Left lung (tissue), 10 donors: ENCODE results near the gene CPT1A. TPM values are rescaled to one million over a fixed set of nuclear protein-coding genes. Genes with fewer than 3 reads are reported as not detected.

Source experiments
- ATAC-seq: fragments of 200-7000 bp; cut with Tn5 transposase; one replicate; pipeline ENCODE4 v1.9.1; 2020; ENCODE audit warnings: moderate library complexity
- DNase-seq, 4 donors: peaks; one replicate each; pipeline ENCODE4 v3.0.0-alpha.2; 2013 to 2020
- H3K27ac ChIP-seq, 2 donors: fragments of 200-600 bp; sonication (generic) in 1 of 2; one replicate each; pipeline versions ENCODE4 v1.5.0 to v1.8.0; 2020 to 2021
- H3K27me3 ChIP-seq, 2 donors: fragments of 200-600 bp; sonication (generic) in 1 of 2; one replicate each; pipeline versions ENCODE4 v1.5.0 to v1.8.0; 2020 to 2021
- H3K36me3 ChIP-seq, 2 donors: fragments of 200-600 bp; sonication (generic) in 1 of 2; one replicate each; pipeline versions ENCODE4 v1.5.0 to v1.8.0; 2020 to 2021
- H3K4me1 ChIP-seq, 2 donors: fragments of 200-600 bp; one replicate each; pipeline ENCODE4 v1.8.0; 2021
- H3K4me3 ChIP-seq, 2 donors: fragments of 200-600 bp; sonication (generic) in 1 of 2; one replicate each; pipeline versions ENCODE4 v1.5.0 to v1.8.0; 2020 to 2021; ENCODE audit warnings: mild to moderate bottlenecking in 1 of 2
- H3K9me3 ChIP-seq, 2 donors: fragments of 200-600 bp; sonication (generic) in 1 of 2; one replicate each; pipeline versions ENCODE4 v1.5.0 to v1.8.0; 2020 to 2021
- intact Hi-C, 2 donors: fragments of 100-400 bp; cut with DNase I; formaldehyde crosslinking; loops; one replicate each; pipeline versions ENCODE4 v1.11.2 to v1.14.2; 2022
- polyA plus RNA-seq, 6 donors: library from polyadenylated mRNA; unstranded; fragments of 120-200 nt; gene quantifications; one replicate each; pipeline ENCODE4 v1.2.1, GENCODE V29; 2013; ENCODE audit not compliant: insufficient read length in 6 of 6
- total RNA-seq, 2 donors: library from RNA; stranded (reverse); fragmentation: NEBNext Ultra II Directional; extraction: Animal tissue kit (Norgen Biotek cat#: 25700); gene quantifications; one replicate each; pipeline ENCODE4 v1.2.1, GENCODE V29; 2021
- TF ChIP-seq, protein P1 (sequence below), 2 donors: fragments of 200-600 bp; sonication (generic) in 1 of 2; IDR thresholded peaks; one replicate each; pipeline versions ENCODE4 v1.5.0 to v1.8.0; 2021; ENCODE audit warnings: antibody characterized with exemption in 2 of 2
- donor health status: DM: no; HTN: yes; CAD: no.
- donor health status: DM: no; HTN: no; CAD: no.

Gene CPT1A
- total and polyA plus RNA-seq, 8 donors, result 25.7 to 83.9 (median 31.9) TPM

DNA sequence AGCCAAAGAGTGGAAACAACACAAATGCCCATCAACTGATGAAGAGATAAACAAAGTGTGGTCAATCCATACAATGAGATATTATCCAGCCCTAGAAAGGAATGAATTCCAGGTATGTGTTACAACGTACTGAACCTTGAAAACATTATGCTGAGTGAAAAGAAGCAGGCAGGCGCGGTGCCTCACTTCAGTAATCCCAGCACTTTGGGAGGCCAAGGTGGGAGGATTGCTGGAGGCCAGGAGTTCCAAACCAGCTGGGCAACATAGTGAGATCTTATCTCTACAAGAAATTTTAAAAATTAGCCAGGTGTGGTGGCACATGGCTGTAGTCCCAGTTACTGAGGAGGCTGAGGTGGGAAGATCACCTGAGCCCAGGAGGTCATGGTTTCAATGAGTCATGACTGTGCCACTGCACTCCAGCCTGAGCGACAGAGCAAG, 65.7 kb downstream of the CPT1A start:
- DNase-seq, result no peak
- Histone ChIP-seq H3K4me1 (no peaks in the 10 kb centered on the region), H3K36me3 (peaks cover 0 to 100% of the 10 kb centered on the region in 2 donors), H3K4me3 (no peak overlapping the region), H3K27ac (no peak overlapping the region), H3K9me3 (no peaks in the 10 kb centered on the region), H3K27me3 (no peaks in the 10 kb centered on the region)
- intact Hi-C loops, result no loop called here
- ATAC-seq, result no peak
- TF ChIP-seq, protein P1, sequence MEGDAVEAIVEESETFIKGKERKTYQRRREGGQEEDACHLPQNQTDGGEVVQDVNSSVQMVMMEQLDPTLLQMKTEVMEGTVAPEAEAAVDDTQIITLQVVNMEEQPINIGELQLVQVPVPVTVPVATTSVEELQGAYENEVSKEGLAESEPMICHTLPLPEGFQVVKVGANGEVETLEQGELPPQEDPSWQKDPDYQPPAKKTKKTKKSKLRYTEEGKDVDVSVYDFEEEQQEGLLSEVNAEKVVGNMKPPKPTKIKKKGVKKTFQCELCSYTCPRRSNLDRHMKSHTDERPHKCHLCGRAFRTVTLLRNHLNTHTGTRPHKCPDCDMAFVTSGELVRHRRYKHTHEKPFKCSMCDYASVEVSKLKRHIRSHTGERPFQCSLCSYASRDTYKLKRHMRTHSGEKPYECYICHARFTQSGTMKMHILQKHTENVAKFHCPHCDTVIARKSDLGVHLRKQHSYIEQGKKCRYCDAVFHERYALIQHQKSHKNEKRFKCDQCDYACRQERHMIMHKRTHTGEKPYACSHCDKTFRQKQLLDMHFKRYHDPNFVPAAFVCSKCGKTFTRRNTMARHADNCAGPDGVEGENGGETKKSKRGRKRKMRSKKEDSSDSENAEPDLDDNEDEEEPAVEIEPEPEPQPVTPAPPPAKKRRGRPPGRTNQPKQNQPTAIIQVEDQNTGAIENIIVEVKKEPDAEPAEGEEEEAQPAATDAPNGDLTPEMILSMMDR (IDR thresholded peaks at IDR 0.05), result no peak

DNA sequence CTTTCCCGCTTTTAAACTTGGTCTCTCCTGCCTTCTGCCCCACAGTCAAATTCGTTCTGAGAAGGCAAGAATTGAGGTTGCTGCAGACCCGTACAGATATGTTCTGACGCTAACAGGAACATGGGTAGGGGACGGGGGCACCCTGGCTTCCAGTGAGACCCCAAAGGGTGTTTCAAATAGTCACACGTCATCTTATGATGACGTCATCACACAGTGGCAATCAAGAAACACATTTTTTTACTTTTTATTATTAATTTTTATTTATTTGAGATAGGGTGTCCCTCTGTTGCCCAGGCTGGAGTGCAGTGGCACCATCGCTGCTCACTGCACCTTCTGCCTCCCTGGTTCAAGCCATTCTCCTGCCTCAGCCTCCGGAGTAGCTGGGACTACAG, 67.5 kb downstream of the CPT1A start:
- Histone ChIP-seq H3K9me3 (no peaks in the 10 kb centered on the region), H3K27ac (no peak overlapping the region), H3K4me1 (no peaks in the 10 kb centered on the region), H3K4me3 (no peak overlapping the region), H3K36me3 (peaks cover 0 to 100% of the 10 kb centered on the region in 2 donors), H3K27me3 (no peaks in the 10 kb centered on the region)
- intact Hi-C loops, result no loop called here
- no peak for ATAC-seq
- DNase-seq, result no peak
- TF ChIP-seq, protein P1 (IDR thresholded peaks at IDR 0.05), result no peak

DNA sequence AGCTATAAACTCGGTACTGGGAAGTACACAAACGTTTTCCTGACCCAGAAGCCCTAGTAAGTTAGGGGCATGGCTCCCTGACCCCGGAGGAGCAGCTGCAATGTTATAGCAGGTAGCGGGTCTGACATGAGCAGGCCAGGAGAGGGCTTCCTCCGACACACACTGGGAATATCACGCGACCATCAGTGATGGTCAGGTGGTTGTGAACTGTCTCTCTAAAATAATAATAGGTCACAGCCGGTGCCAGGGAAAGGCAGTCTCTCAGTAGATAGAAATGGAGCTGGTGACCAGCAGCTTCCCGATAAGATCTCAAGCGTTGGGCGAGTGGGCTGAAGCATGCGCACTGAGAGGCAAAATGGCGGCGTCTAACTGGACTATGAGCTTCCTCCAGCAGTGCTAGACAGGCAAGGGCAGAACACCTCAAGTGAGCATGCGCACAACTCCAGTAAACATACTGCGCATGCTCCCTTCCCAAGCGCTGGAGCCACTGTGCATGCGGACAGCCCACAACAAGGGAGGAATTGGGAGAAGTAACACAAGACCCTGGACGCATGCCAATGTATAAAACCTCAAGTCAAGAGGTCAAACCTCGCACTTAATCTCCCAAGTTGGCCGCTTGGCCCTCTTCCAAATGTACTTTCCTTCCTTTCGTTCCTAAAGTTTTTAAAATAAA, 68.1 kb downstream of the CPT1A start:
- ATAC-seq, result peak; percentile 21
- TF ChIP-seq, protein P1 (IDR thresholded peaks at IDR 0.05), result no peak
- intact Hi-C loops, result no loop called here
- peaks cover 0 to 100% of the 10 kb centered on the region in 2 donors for H3K36me3 ChIP-seq
- DNase-seq, result peak in 2 of 4 donors; percentile 66 to 89
- H3K9me3 ChIP-seq, result no peaks in the 10 kb centered on the region
- no peak overlapping the region for H3K27ac ChIP-seq
- H3K4me3 ChIP-seq, result no peak overlapping the region
- no peaks in the 10 kb centered on the region for H3K4me1 ChIP-seq
- no peaks in the 10 kb centered on the region for H3K27me3 ChIP-seq

DNA sequence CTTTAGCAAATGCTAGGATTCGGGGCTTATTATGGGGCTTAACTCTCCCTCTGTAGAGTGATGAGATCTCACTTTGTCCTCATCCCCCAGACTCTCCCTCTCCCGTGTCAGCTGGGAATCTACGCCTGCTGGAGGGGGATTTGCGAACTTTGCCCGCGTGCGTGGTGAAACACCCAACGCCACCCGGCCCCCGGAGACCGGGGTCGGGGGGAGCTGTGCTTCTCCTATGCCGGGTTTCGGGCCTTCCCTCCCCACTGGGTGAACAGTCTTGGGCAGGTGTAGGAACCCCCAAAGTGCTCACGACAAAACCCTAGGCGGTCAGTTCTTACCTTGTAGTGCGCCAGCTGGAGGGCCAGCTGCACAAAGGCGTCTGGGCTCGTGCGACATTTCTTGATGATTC, 68.8 kb downstream of the CPT1A start:
- Histone ChIP-seq H3K27ac (no peak overlapping the region), H3K9me3 (no peaks in the 10 kb centered on the region), H3K4me3 (no peak overlapping the region), H3K4me1 (no peaks in the 10 kb centered on the region), H3K27me3 (no peaks in the 10 kb centered on the region), H3K36me3 (peaks cover 0 to 100% of the 10 kb centered on the region in 2 donors)
- ATAC-seq, result no peak
- DNase-seq, result no peak
- TF ChIP-seq, protein P1 (IDR thresholded peaks at IDR 0.05), result no peak
- intact Hi-C loops, result no loop called here

DNA sequence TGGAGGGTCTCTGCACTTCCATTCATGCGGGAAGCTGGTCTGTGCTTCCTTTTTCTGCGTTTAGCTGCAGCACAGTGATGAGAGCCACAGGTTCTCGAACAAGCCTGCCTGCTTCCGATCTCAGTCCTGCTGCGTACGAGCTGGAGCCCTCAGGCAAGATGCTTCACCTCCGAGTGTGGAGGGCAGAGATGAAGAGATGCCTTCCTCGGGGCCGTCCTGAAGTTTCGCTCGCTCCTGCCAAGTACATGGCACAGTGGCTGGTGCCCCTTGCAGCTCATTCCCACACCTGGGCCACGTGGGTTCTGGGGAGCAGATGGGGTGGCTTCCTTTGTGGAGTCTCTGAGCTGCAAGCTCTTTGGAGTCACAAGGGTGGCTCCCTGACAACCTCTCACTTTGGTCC, 70.9 kb downstream of the CPT1A start:
- peaks cover 0 to 100% of the 10 kb centered on the region in 2 donors for H3K36me3 ChIP-seq
- no peaks in the 10 kb centered on the region for H3K9me3 ChIP-seq
- ATAC-seq (no peak), DNase-seq (no peak)
- H3K27ac ChIP-seq, result no peak overlapping the region
- H3K27me3 ChIP-seq, result no peaks in the 10 kb centered on the region
- H3K4me3 ChIP-seq, result no peak overlapping the region
- H3K4me1 ChIP-seq, result no peaks in the 10 kb centered on the region
- intact Hi-C loops, result no loop called here
- TF ChIP-seq, protein P1 (IDR thresholded peaks at IDR 0.05), result no peak
